Nephron (organoid): ENCODE measurements around the gene GIPR.
A peak's percentile ranks its signal among the peaks of the same experiment; 100 is the strongest.

Experiments used
- H3K27ac Mint-ChIP-seq, 3 experiments: 2 replicates each; pipeline ENCODE4 v1.8.0; 2020; ENCODE audit warnings: mixed read lengths in 3 of 3, mild to moderate bottlenecking in 2 of 3, moderate library complexity in 1 of 3
- H3K27me3 Mint-ChIP-seq: 2 replicates; pipeline ENCODE4 v1.8.0; 2021; ENCODE audit warnings: low read depth, mild to moderate bottlenecking, moderate library complexity, mixed read lengths
- H3K36me3 Mint-ChIP-seq: 2 replicates; pipeline ENCODE4 v1.8.0; 2020; ENCODE audit warnings: low read depth, mixed read lengths
- H3K4me1 Mint-ChIP-seq: 2 replicates; pipeline ENCODE4 v1.8.0; 2020; ENCODE audit warnings: mixed read lengths
- H3K4me3 Mint-ChIP-seq, 3 experiments: 2 replicates each; pipeline ENCODE4 v1.8.0; 2020; ENCODE audit warnings: mild to moderate bottlenecking in 3 of 3, mixed read lengths in 3 of 3, moderate library complexity in 2 of 3
- H3K9me3 Mint-ChIP-seq: 2 replicates; pipeline ENCODE4 v1.8.0; 2020; ENCODE audit warnings: mixed read lengths
- CTCF ChIP-seq, 3 experiments: fragments of 200-600 bp; sonication (generic); IDR thresholded peaks; one replicate each; pipeline ENCODE4 v1.5.0; 2021; ENCODE audit warnings: antibody characterized with exemption in 3 of 3; ENCODE audit not compliant: unreplicated experiment in 3 of 3

GIPR gene

GRCh38 chr19:45645068-45645630 is 22.9 kb upstream of the GIPR start:
- no peak for TF ChIP-seq CTCF (IDR thresholded peaks at IDR 0.05; ENCODE audit: unreplicated experiment in 3 of 3)
- peaks cover 24% of the 10 kb centered on the region for H3K4me1 Mint-ChIP-seq
- H3K27me3 Mint-ChIP-seq: peaks cover 35% of the 10 kb centered on the region
- H3K36me3 Mint-ChIP-seq: no peaks in the 10 kb centered on the region
- H3K27ac Mint-ChIP-seq: peak overlapping the region in 1 of 3 experiments; percentile 77
- H3K9me3 Mint-ChIP-seq: no peaks in the 10 kb centered on the region
- peak overlapping the region; percentile 87 to 90 (median 88) for H3K4me3 Mint-ChIP-seq

- Mint-ChIP-seq H3K4me3 (peak overlapping the region; percentile 87 to 90 (median 88)), H3K4me1 (peaks cover 23% of the 10 kb centered on the region), H3K27ac (peak overlapping the region in 1 of 3 experiments; percentile 77), H3K36me3 (no peaks in the 10 kb centered on the region), H3K27me3 (peaks cover 35% of the 10 kb centered on the region), H3K9me3 (no peaks in the 10 kb centered on the region)
- no peak for TF ChIP-seq CTCF (IDR thresholded peaks at IDR 0.05; ENCODE audit: unreplicated experiment in 3 of 3)
Observed at GRCh38 chr19:45645631-45646344, 22.2 kb upstream of the GIPR start.

- H3K36me3 Mint-ChIP-seq: no peaks in the 10 kb centered on the region
- H3K4me1 Mint-ChIP-seq: peaks cover 18% of the 10 kb centered on the region
- H3K27me3 Mint-ChIP-seq: peaks cover 29% of the 10 kb centered on the region
- H3K27ac Mint-ChIP-seq: peak overlapping the region in 1 of 3 experiments; percentile 45
- H3K9me3 Mint-ChIP-seq: no peaks in the 10 kb centered on the region
- no peak for TF ChIP-seq CTCF (IDR thresholded peaks at IDR 0.05; ENCODE audit: unreplicated experiment in 3 of 3)
- H3K4me3 Mint-ChIP-seq: peak overlapping the region; percentile 87 to 90 (median 88)
Observed at GRCh38 chr19:45646345-45646698, 21.7 kb upstream of the GIPR start.

- Mint-ChIP-seq H3K4me1 (peaks cover 7% of the 10 kb centered on the region), H3K4me3 (no peak overlapping the region), H3K27me3 (peaks cover 12% of the 10 kb centered on the region), H3K36me3 (no peaks in the 10 kb centered on the region), H3K27ac (no peak overlapping the region), H3K9me3 (no peaks in the 10 kb centered on the region)
- no peak for TF ChIP-seq CTCF (IDR thresholded peaks at IDR 0.05; ENCODE audit: unreplicated experiment in 3 of 3)
Observed at GRCh38 chr19:45650722-45651121, 17.3 kb upstream of the GIPR start.

GRCh38 chr19:45653634-45654033 is 14.4 kb upstream of the GIPR start:
- Mint-ChIP-seq H3K4me3 (no peak overlapping the region), H3K27me3 (peaks cover 11% of the 10 kb centered on the region), H3K36me3 (no peaks in the 10 kb centered on the region), H3K4me1 (no peaks in the 10 kb centered on the region), H3K9me3 (no peaks in the 10 kb centered on the region), H3K27ac (no peak overlapping the region)
- TF ChIP-seq CTCF (IDR thresholded peaks at IDR 0.05; ENCODE audit: unreplicated experiment in 3 of 3): no peak

GRCh38 chr19:45655073-45655472 is 12.9 kb upstream of the GIPR start:
- no peak overlapping the region for H3K4me3 Mint-ChIP-seq
- H3K27me3 Mint-ChIP-seq: peaks cover 23% of the 10 kb centered on the region
- TF ChIP-seq CTCF (IDR thresholded peaks at IDR 0.05; ENCODE audit: unreplicated experiment in 3 of 3): no peak
- H3K27ac Mint-ChIP-seq: no peak overlapping the region
- no peaks in the 10 kb centered on the region for H3K9me3 Mint-ChIP-seq
- H3K36me3 Mint-ChIP-seq: no peaks in the 10 kb centered on the region
- no peaks in the 10 kb centered on the region for H3K4me1 Mint-ChIP-seq
